Colonic mucosa (tissue), 4 donors: ENCODE data around the gene RARRES1. TPM values are rescaled to one million over a fixed set of nuclear protein-coding genes. Genes with fewer than 3 reads are reported as not detected.
A peak's percentile ranks its signal among the peaks of the same experiment; 100 is the strongest.

Experiments
- DNase-seq: peaks from one replicate; pipeline ENCODE4 v3.0.0-alpha.2; 2020
- H3K27ac ChIP-seq: fragments of 200-600 bp; one replicate; pipeline ENCODE4 v1.8.0; 2021
- H3K27me3 ChIP-seq: fragments of 200-600 bp; one replicate; pipeline ENCODE4 v1.8.0; 2021
- H3K36me3 ChIP-seq: fragments of 200-600 bp; one replicate; pipeline ENCODE4 v1.8.0; 2021
- H3K4me1 ChIP-seq: fragments of 200-600 bp; one replicate; pipeline ENCODE4 v1.8.0; 2021; ENCODE audit warnings: mild to moderate bottlenecking
- H3K4me3 ChIP-seq: fragments of 200-600 bp; one replicate; pipeline ENCODE4 v1.8.0; 2021
- H3K9ac ChIP-seq, 2 donors: one replicate each; pipeline ENCODE4 v1.7.0; 2013; ENCODE audit warnings: control low read depth in 2 of 2, low read depth in 2 of 2, low read length in 2 of 2
- H3K9me3 ChIP-seq: fragments of 200-600 bp; one replicate; pipeline ENCODE4 v1.8.0; 2021
- intact Hi-C: fragments of 100-400 bp; cut with DNase I; formaldehyde crosslinking; loops from one replicate; pipeline ENCODE4 v1.14.1; 2022
- total RNA-seq, 2 donors: library from RNA; stranded (reverse); fragmentation: NEBNext Ultra II Directional in 1 of 2; extraction: Animal tissue kit (Norgen Biotek cat#: 25700) in 1 of 2; gene quantifications; one replicate each; pipeline ENCODE4 v1.2.1, GENCODE V29; 2021
- TF ChIP-seq, protein P1 (sequence below): fragments of 200-600 bp; IDR thresholded peaks from one replicate; pipeline ENCODE4 v1.8.0; 2022; ENCODE audit warnings: antibody characterized with exemption, mild to moderate bottlenecking
- donor health status: healthy.
- donor health status: DM: no; HTN: no; CAD: no.
- donor health status: DM: no; HTN: no; CAD: no.

Gene RARRES1
- total RNA-seq, 2 donors from 2014 or later: 30.6 to 79.5 TPM

DNA sequence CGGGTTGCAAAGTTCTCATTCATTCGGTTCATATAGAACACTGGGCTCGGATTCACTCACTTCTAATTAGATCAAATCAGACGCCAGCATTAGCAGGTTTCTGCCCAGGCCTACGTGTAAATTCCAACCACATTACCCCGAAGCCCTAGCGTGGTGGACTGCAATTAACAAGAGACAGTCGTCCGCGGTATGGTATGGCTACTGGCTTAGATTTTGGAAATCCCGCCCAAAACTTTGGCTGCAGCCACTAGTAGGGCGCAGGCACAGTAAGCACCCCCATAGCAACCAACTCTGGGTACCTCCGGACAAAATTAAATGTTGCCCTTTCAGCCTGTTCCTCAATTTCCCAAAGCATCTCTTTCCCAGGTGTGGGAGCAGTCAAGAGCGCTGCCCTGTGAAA is 771 bp downstream of the RARRES1 start:
- H3K27me3 ChIP-seq: no peaks in the 10 kb centered on the region
- H3K4me1 ChIP-seq: peaks cover 16% of the 10 kb centered on the region
- no peaks in the 10 kb centered on the region for H3K36me3 ChIP-seq
- DNase-seq: no peak
- peak overlapping the region; percentile 67 for H3K4me3 ChIP-seq
- TF ChIP-seq, protein P1, sequence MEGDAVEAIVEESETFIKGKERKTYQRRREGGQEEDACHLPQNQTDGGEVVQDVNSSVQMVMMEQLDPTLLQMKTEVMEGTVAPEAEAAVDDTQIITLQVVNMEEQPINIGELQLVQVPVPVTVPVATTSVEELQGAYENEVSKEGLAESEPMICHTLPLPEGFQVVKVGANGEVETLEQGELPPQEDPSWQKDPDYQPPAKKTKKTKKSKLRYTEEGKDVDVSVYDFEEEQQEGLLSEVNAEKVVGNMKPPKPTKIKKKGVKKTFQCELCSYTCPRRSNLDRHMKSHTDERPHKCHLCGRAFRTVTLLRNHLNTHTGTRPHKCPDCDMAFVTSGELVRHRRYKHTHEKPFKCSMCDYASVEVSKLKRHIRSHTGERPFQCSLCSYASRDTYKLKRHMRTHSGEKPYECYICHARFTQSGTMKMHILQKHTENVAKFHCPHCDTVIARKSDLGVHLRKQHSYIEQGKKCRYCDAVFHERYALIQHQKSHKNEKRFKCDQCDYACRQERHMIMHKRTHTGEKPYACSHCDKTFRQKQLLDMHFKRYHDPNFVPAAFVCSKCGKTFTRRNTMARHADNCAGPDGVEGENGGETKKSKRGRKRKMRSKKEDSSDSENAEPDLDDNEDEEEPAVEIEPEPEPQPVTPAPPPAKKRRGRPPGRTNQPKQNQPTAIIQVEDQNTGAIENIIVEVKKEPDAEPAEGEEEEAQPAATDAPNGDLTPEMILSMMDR: no peak
- intact Hi-C loops: no loop called here
- peak overlapping the region; percentile 57 to 80 for H3K9ac ChIP-seq
- H3K27ac ChIP-seq: peak overlapping the region; percentile 72
- no peaks in the 10 kb centered on the region for H3K9me3 ChIP-seq

DNA sequence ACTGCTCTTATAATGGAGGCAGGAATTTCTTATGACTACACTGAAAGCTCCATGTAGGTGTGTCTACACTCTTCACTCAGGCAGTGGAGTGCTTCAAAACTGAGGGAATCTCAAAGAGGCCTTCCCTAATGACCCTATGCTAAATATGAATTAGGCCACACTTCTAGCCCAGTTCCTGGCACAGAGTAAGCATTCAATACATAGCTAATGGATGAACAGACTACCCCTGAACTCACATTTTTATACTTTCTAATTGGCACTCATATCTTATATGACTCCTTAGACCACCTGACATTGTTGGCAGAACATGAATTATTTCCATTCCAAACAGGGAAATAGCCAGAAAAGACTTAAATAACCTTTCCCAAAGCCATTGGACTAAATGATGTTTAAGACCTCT is 3.4 kb downstream of the RARRES1 start:
- TF ChIP-seq, protein P1: no peak
- H3K36me3 ChIP-seq: no peaks in the 10 kb centered on the region
- H3K4me3 ChIP-seq: no peak overlapping the region
- H3K27me3 ChIP-seq: no peaks in the 10 kb centered on the region
- no peaks in the 10 kb centered on the region for H3K9me3 ChIP-seq
- intact Hi-C loops: loop anchor here (2.0 kb wide), 1 partner anchor 62 kb away; no protein-coding TSS in a partner anchor
- peaks cover 36% of the 10 kb centered on the region for H3K4me1 ChIP-seq
- DNase-seq: no peak
- no peak overlapping the region for H3K27ac ChIP-seq
- no peak overlapping the region for H3K9ac ChIP-seq

DNA sequence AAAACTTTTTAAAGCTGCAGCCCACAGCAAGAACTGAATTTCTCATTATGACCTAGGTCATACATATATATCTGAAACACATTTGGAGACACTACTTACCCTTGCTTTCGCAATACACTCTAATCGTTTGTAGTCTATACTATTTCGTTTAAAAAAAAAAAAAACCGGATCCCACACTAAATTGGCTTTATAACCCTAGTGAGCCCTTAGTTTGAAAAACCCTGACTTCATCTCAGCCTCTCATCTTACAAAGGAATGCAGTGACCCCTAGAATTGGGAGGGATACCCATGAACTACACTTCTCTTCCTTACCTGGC is 4.2 kb downstream of the RARRES1 start:
- Histone ChIP-seq H3K4me1 (peaks cover 40% of the 10 kb centered on the region), H3K27me3 (no peaks in the 10 kb centered on the region), H3K9ac (peak overlapping the region in 1 of 2 donors; percentile 6), H3K4me3 (peak overlapping the region; percentile 4), H3K27ac (no peak overlapping the region), H3K36me3 (no peaks in the 10 kb centered on the region), H3K9me3 (no peaks in the 10 kb centered on the region)
- no peak for DNase-seq
- intact Hi-C loops: loop anchor here (2.0 kb wide), 1 partner anchor 63 kb away; no protein-coding TSS in a partner anchor
- TF ChIP-seq, protein P1: peak; percentile 0

DNA sequence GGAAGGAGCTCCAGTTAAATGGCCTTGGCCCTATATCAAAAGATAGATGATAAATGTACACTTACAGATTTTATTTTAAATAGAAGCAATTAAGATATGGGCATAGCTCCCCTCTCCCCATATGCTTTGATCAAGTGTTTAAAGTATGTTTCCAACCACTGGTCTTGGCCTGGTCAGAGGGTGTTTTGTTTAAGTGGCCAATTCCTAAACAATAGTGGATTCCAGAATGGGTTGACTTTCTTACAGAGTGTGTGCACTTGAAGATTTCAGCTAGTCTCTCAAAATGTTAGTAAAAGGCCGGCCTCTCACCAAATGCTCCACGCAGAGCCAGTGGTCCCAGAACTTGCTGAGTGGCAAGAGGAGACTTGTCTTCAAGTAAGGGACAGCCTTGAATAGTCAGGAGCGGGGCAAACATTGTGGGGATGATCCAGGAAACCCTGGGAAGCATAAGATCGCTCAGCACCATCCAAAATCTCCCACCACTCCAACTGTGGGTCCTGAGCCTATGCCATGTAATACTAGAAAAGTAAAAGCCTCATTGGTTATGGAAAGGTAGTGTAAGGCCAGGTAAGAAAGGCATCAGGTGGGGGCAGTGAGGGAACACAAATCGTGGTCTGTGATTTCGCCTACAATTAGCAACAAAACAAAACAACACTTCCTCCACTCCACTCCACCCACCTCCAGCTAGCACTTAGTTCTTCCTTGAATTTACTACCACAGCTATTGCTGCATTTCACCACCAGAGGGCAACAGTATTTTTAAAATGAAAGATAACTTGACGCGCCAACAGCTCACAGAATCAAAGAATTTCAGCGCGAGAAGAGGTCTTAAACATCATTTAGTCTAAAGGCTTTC is 4.8 kb downstream of the RARRES1 start:
- Histone ChIP-seq H3K9me3 (no peaks in the 10 kb centered on the region), H3K27ac (peak overlapping the region; percentile 96), H3K4me1 (peaks cover 40% of the 10 kb centered on the region), H3K36me3 (no peaks in the 10 kb centered on the region), H3K4me3 (peak overlapping the region; percentile 4), H3K9ac (no peak overlapping the region), H3K27me3 (no peaks in the 10 kb centered on the region)
- TF ChIP-seq, protein P1: peak; percentile 83
- intact Hi-C loops: loop anchor here (2.0 kb wide), 1 partner anchor 63 kb away; no protein-coding TSS in a partner anchor
- peak; percentile 80 for DNase-seq

DNA sequence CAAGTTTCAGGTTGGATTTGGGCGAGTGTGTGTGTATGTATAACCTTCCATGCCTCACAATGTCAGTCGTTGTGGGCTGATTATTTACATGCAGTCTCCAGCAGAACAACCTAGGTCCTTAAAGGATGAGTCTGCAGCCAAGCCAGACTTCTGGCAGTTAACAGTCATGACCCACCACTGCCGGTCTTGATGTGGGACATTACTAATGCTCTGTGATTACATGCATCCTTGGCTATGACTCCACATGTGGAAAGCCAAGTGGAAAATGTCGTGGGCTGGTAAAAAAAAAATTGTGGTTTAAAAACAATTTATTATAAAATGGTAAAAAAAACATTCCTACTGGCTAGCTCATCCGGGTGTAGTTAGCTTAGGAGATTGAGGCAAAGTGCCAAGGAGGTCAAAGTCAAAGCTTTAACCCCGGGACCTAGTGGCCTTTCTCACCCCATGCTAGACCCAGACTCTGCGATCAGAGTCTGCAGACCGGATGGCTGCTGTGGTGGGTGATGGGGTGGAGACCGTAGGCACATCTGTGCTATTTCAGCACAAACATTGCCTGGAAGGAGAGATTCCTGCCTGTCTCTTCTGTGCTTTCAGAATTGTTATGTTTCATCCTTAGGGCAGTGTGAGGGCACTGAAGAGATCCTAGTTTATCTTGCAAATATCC is 6.8 kb downstream of the RARRES1 start:
- no peak overlapping the region for H3K4me3 ChIP-seq
- H3K9ac ChIP-seq: peak overlapping the region in 1 of 2 donors; percentile 71
- H3K36me3 ChIP-seq: no peaks in the 10 kb centered on the region
- intact Hi-C loops: no loop called here
- TF ChIP-seq, protein P1: no peak
- peak overlapping the region; percentile 96 for H3K27ac ChIP-seq
- H3K9me3 ChIP-seq: no peaks in the 10 kb centered on the region
- no peaks in the 10 kb centered on the region for H3K27me3 ChIP-seq
- H3K4me1 ChIP-seq: peaks cover 40% of the 10 kb centered on the region
- peak; percentile 79 for DNase-seq
